SK-N-SH (cell line): Measurements from ENCODE around the gene SGTA. TPM values are rescaled to one million over a fixed set of nuclear protein-coding genes. Genes with fewer than 3 reads are reported as not detected.
A peak's percentile ranks its signal among the peaks of the same experiment; 100 is the strongest.

ENCODE experiments used
- CTCF ChIA-PET: fragments of 300-600, 350-600 bp; formaldehyde crosslinking; extraction: SDS; loops from one replicate; lab custom pipeline; 2021; lab: Yijun Ruan, JAX
- POLR2A ChIA-PET: fragments of 350-600 bp; sonication (Branson Sonifier 250); formaldehyde crosslinking; extraction: SDS; loops from one replicate; lab custom pipeline; 2020; ENCODE audit warnings: antibody characterized with exemption, inconsistent platforms; lab: Yijun Ruan, JAX
- DNase-seq: peaks from one replicate; pipeline ENCODE4 v3.0.0; 2012
- H2AFZ ChIP-seq: fragments of 200-600 bp; sonication (generic); 2 replicates; pipeline ENCODE4 v1.8.1; 2016; ENCODE audit warnings: antibody characterized with exemption, mild to moderate bottlenecking, low read depth
- H3F3A ChIP-seq: fragments of 200-600 bp; sonication (generic); replicated peaks from 2 replicates; pipeline ENCODE3; 2016; ENCODE audit warnings: antibody characterized with exemption, mild to moderate bottlenecking; ENCODE audit not compliant: insufficient read depth
- H3K27ac ChIP-seq, 2 experiments: fragments of 200-500 bp in 1 of 2; fragments of 200-600 bp in 1 of 2; sonication (Bioruptor generic) in 1 of 2; sonication (generic), shearing (Covaris generic) in 1 of 2; 2 replicates each; pipeline versions ENCODE4 v1.5.1 to v1.6.1; 2014 to 2016; ENCODE audit warnings: low read depth in 2 of 2, inconsistent platforms in 1 of 2, low read length in 1 of 2, mild to moderate bottlenecking in 1 of 2, mixed read lengths in 1 of 2
- H3K27me3 ChIP-seq: fragments of 200-600 bp; sonication (generic), shearing (Covaris generic); 2 replicates; pipeline ENCODE4 v1.6.1; 2016; ENCODE audit warnings: mixed run types; ENCODE audit not compliant: insufficient read depth
- H3K36me3 ChIP-seq, 2 experiments: fragments of 200-500 bp in 1 of 2; fragments of 200-600 bp in 1 of 2; sonication (Bioruptor generic) in 1 of 2; sonication (generic) in 1 of 2; replicated peaks in 1 of 2; 2 replicates each; pipeline versions ENCODE3 to v1.5.1; 2014 to 2016; ENCODE audit warnings: low read length in 1 of 2, mild to moderate bottlenecking in 1 of 2; ENCODE audit not compliant: insufficient read depth in 2 of 2, control insufficient read depth in 1 of 2
- H3K4me1 ChIP-seq, 2 experiments: fragments of 200-500 bp in 1 of 2; fragments of 200-600 bp in 1 of 2; sonication (Bioruptor generic) in 1 of 2; sonication (generic), shearing (Covaris generic) in 1 of 2; 2 replicates each; pipeline versions ENCODE4 v1.5.1 to v1.6.1; 2014 to 2016; ENCODE audit warnings: low read depth in 1 of 2, low read length in 1 of 2, mixed run types in 1 of 2; ENCODE audit not compliant: insufficient read depth in 2 of 2, control insufficient read depth in 1 of 2
- H3K4me2 ChIP-seq: fragments of 200-600 bp; sonication (generic), shearing (Covaris generic); 2 replicates; pipeline ENCODE4 v1.6.1; 2017; ENCODE audit warnings: mixed run types
- H3K4me3 ChIP-seq, 2 experiments: fragments of 200-500 bp in 1 of 2; fragments of 200-600 bp in 1 of 2; sonication (Bioruptor generic) in 1 of 2; sonication (generic), shearing (Covaris generic) in 1 of 2; 2 replicates each; pipeline versions ENCODE4 v1.5.1 to v1.8.1; 2014 to 2016; ENCODE audit warnings: low read depth in 2 of 2, inconsistent platforms in 1 of 2, low read length in 1 of 2, mild to moderate bottlenecking in 1 of 2, mixed read lengths in 1 of 2, moderate library complexity in 1 of 2
- H3K79me2 ChIP-seq: fragments of 200-600 bp; sonication (generic); 2 replicates; pipeline ENCODE4 v1.8.1; 2017; ENCODE audit warnings: mild to moderate bottlenecking; ENCODE audit not compliant: insufficient read depth
- H3K9ac ChIP-seq: fragments of 200-600 bp; sonication (generic); 2 replicates; pipeline ENCODE4 v1.6.1; 2017; ENCODE audit warnings: mixed run types
- H3K9me2 ChIP-seq: fragments of 200-600 bp; sonication (generic); 2 replicates; pipeline ENCODE4 v1.6.1; 2017; ENCODE audit warnings: mixed run types
- H3K9me3 ChIP-seq: fragments of 200-600 bp; sonication (generic); 2 replicates; pipeline ENCODE4 v1.6.1; 2017; ENCODE audit warnings: mixed run types, mild to moderate bottlenecking, moderate library complexity
- H4K20me1 ChIP-seq: fragments of 200-600 bp; sonication (generic); 2 replicates; pipeline ENCODE4 v1.6.1; 2017; ENCODE audit warnings: mild to moderate bottlenecking, mixed run types; ENCODE audit not compliant: insufficient read depth
- EZH2phosphoT487 ChIP-seq: fragments of 200-600 bp; sonication (generic); IDR thresholded peaks from 2 replicates; pipeline ENCODE4 v1.6.1; 2017; ENCODE audit warnings: low read depth, mixed run types, mild to moderate bottlenecking, antibody characterized with exemption, moderate library complexity, borderline replicate concordance
- FOSL2 ChIP-seq: IDR thresholded peaks from 2 replicates; pipeline ENCODE4 v1.4.0; 2012; ENCODE audit warnings: low read depth, mild to moderate bottlenecking, moderate library complexity, borderline replicate concordance
- GATA2 ChIP-seq: sonication (generic); formaldehyde crosslinking; IDR thresholded peaks from 2 replicates; pipeline ENCODE4 v1.5.0; 2020; ENCODE audit warnings: mild to moderate bottlenecking, missing genetic modification reagents
- MEF2A ChIP-seq: IDR thresholded peaks from 2 replicates; pipeline ENCODE4 v1.4.0; 2012; ENCODE audit warnings: low read depth, borderline replicate concordance
- MXI1 ChIP-seq: IDR thresholded peaks from 2 replicates; pipeline ENCODE4 v1.6.1; 2012; ENCODE audit warnings: mild to moderate bottlenecking, low read depth, low read length, improper control_type of control experiment
- NRF1 ChIP-seq: IDR thresholded peaks from 2 replicates; pipeline ENCODE4 v1.6.1; 2012; ENCODE audit warnings: low read depth, mild to moderate bottlenecking, low read length
- RXRA ChIP-seq: IDR thresholded peaks from 2 replicates; pipeline ENCODE4 v1.4.0; 2012; ENCODE audit warnings: low read depth, mild to moderate bottlenecking, borderline replicate concordance
- WGBS: methylation state at CpG from one replicate; pipeline ENCODE4 v1.1.6; 2017; ENCODE audit warnings: low lambda C conversion rate; 5-methylcytosine and 5-hydroxymethylcytosine counted together
- polyA plus RNA-seq, 3 experiments: library from polyadenylated mRNA; depleted of rRNA; stranded (reverse); fragments of >200 nt; gene quantifications; 2 replicates each; pipeline ENCODE4 v1.2.3, GENCODE V29; 2012
- TF ChIP-seq, protein P1 (sequence below): IDR thresholded peaks from 2 replicates; pipeline ENCODE4 v1.4.0; 2012; ENCODE audit warnings: low read depth
- TF ChIP-seq, protein P2 (sequence below): IDR thresholded peaks from 2 replicates; pipeline ENCODE4 v1.6.1; 2012; ENCODE audit warnings: mild to moderate bottlenecking, low read depth, low read length, moderate library complexity
- TF ChIP-seq, protein P3 (sequence below): fragments of 150-350 bp; IDR thresholded peaks from 2 replicates; pipeline ENCODE4 v1.6.1; 2016; ENCODE audit warnings: mild to moderate bottlenecking, low read depth, low read length
- TF ChIP-seq, protein P4 (sequence below): fragments of 150-350 bp; IDR thresholded peaks from 2 replicates; pipeline ENCODE4 v1.6.1; 2017; ENCODE audit warnings: antibody characterized with exemption, low read length, low read depth, borderline replicate concordance
- TF ChIP-seq, protein P5 (sequence below): IDR thresholded peaks from 2 replicates; pipeline ENCODE4 v1.4.0; 2012; ENCODE audit warnings: low read depth, borderline replicate concordance
- TF ChIP-seq, protein P6 (sequence below): IDR thresholded peaks from 2 replicates; pipeline ENCODE4; 2012

Gene SGTA
- polyA plus RNA-seq, 1 of the 3 experiments (the other 2 are of a cell fraction): 78.4 TPM

DNA sequence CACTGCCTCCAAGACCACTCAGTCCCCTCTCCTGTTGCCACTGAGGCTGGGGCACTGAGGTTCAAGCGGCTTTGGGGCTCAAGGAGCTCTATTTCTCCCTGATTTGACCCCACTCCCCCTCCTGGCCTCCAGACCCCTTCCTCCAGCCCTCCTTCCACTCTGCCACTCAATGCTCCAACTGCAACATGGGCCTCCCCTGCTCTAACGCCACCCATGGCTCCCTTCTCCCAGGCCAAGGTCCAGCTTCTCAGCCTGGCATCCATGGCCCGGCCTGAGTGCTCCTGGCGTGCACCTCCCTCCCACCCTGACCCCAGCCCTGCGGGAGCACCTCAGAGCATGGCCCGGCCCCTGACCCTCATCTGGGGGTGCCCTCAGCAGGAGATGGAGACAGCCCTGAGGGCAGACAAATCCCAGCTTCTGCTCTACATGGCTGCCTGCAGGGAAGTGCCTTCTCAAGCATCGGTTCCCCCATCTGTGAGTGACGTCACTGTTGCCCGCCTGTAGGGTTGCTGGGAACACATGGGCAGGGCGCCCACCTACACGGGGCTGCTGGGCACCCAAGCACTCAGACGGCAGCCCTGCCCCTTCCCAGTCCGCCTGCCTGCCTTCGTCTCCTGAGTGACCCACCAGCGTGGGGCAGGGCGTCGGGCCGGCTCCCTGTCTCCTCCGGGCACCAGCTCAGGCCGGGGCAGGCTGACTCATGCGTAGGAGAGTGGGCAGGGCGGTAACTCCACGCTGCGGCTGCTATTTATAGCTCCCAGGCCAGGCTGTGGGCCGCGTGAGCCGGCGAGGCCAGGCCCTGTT, 60.3 kb downstream of the SGTA start:
- no peaks in the 10 kb centered on the region for H3F3A ChIP-seq
- no peaks in the 10 kb centered on the region for H3K79me2 ChIP-seq
- H3K27me3 ChIP-seq: no peaks in the 10 kb centered on the region
- 50% methylated on average over 10 of the region's 28 CpGs for WGBS
- ChIA-PET POLR2A (interaction anchor here (0.5 kb wide), 1 partner anchor 15 kb away, joined by 3 read pairs; no protein-coding TSS in a partner anchor), CTCF (interaction anchor here (1.1 to 2.9 kb wide), 3 partner anchors 13 to 27 kb away, joined by 3 to 14 read pairs (median 4); no protein-coding TSS in a partner anchor)
- H3K36me3 ChIP-seq: no peaks in the 10 kb centered on the region
- no peak overlapping the region for H3K4me3 ChIP-seq
- no peaks in the 10 kb centered on the region for H3K9me2 ChIP-seq
- no peaks in the 10 kb centered on the region for H4K20me1 ChIP-seq
- peak overlapping the region in 1 of 2 experiments; percentile 23; a peak in 1 of 4 replicates for H3K27ac ChIP-seq
- 0 out of 2 replicates have a peak overlapping the region, but pooled peaks have one; percentile 59 for H2AFZ ChIP-seq
- no peaks in the 10 kb centered on the region for H3K9me3 ChIP-seq
- 0 out of 2 replicates have a peak overlapping the region, but pooled peaks have one; percentile 24 for H3K9ac ChIP-seq
- peak; percentile 30 for DNase-seq
- TF ChIP-seq FOSL2 (peak; percentile 67; the same call in 1 of the 2 replicates), GATA2 (CRISPR knock-in tag) (no peak), MXI1 (no peak), MEF2A (peak; percentile 94)
- TF ChIP-seq, protein P1, sequence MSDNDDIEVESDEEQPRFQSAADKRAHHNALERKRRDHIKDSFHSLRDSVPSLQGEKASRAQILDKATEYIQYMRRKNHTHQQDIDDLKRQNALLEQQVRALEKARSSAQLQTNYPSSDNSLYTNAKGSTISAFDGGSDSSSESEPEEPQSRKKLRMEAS: peak; percentile 96
- TF ChIP-seq, protein P2, sequence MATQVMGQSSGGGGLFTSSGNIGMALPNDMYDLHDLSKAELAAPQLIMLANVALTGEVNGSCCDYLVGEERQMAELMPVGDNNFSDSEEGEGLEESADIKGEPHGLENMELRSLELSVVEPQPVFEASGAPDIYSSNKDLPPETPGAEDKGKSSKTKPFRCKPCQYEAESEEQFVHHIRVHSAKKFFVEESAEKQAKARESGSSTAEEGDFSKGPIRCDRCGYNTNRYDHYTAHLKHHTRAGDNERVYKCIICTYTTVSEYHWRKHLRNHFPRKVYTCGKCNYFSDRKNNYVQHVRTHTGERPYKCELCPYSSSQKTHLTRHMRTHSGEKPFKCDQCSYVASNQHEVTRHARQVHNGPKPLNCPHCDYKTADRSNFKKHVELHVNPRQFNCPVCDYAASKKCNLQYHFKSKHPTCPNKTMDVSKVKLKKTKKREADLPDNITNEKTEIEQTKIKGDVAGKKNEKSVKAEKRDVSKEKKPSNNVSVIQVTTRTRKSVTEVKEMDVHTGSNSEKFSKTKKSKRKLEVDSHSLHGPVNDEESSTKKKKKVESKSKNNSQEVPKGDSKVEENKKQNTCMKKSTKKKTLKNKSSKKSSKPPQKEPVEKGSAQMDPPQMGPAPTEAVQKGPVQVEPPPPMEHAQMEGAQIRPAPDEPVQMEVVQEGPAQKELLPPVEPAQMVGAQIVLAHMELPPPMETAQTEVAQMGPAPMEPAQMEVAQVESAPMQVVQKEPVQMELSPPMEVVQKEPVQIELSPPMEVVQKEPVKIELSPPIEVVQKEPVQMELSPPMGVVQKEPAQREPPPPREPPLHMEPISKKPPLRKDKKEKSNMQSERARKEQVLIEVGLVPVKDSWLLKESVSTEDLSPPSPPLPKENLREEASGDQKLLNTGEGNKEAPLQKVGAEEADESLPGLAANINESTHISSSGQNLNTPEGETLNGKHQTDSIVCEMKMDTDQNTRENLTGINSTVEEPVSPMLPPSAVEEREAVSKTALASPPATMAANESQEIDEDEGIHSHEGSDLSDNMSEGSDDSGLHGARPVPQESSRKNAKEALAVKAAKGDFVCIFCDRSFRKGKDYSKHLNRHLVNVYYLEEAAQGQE: 0 out of 2 replicates have a peak, but pooled peaks have one; percentile 34
- H3K4me2 ChIP-seq: peak overlapping the region; percentile 58; the same call in 1 of the 2 replicates
- H3K4me1 ChIP-seq: peaks cover 15 to 21% of the 10 kb centered on the region in 2 experiments; a peak in 3 of 4 replicates

DNA sequence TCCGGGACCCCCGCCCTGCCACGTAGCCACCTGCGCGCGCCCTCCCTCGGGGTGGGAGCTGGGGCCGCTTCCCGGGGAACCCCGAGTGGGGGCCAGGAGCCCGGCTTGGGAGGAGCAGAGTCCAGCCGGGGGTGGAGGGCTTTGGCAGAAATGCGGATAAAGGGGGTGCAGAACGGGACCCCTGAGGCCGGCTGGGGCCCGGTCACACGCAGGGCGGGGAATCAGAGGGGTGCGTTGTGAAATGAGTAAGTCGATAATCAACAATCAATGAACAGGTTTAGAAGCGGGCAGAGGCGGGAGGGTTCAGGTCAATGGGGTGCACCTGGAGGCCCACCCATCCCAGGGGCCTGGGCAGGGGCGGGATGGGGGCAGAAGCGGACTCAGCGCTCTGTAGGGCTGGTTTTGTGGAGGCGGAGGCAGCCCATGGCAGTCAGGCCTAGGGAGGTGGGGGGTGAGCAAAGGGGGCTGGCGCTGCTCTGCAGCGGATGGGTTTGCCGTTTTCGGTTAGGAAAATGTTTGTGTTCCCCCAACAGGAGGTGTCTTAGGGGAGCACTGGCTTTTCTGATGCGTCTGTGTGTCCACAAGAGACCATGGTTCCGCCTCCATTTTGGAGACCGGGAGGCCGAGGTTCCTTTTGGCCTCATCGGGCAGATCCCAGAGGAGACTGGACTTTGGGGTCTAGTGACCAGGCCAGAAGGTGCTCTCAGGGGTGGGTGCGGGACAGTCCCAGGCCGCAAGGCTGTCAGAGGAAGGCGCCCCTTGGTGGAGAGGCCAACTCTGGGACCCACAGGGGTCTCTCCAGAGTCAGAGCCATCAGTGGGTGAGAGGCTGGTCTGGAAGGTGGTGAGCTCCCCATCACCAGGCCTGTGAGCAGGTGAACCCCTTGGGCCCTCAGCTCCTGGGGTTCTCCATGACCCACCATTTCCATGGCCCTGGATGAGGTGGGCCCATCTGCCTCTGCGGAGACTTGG, 61.2 kb downstream of the SGTA start:
- DNase-seq: peak; percentile 67
- Histone ChIP-seq H3K79me2 (no peaks in the 10 kb centered on the region), H3K9me2 (no peaks in the 10 kb centered on the region), H3K4me2 (peak overlapping the region; percentile 79), H3K9ac (peak overlapping the region; percentile 39; the same call in 1 of the 2 replicates), H3F3A (no peaks in the 10 kb centered on the region), H3K36me3 (no peaks in the 10 kb centered on the region), H3K27ac (no peak overlapping the region; a peak in 1 of 4 replicates), H3K4me1 (peaks cover 14 to 15% of the 10 kb centered on the region in 2 experiments; a peak in 3 of 4 replicates), H3K4me3 (peak overlapping the region; percentile 61 to 69), H2AFZ (peak overlapping the region; percentile 70; the same call in 1 of the 2 replicates), H3K27me3 (no peaks in the 10 kb centered on the region), H4K20me1 (no peaks in the 10 kb centered on the region), H3K9me3 (no peaks in the 10 kb centered on the region)
- ChIA-PET POLR2A (interaction anchor here (1.1 kb wide), 1 partner anchor 294 kb away, joined by 3 read pairs; the partner anchor contains the start of gene TIMM13), CTCF (interaction anchor here (0.7 to 2.9 kb wide), 4 partner anchors 14 to 316 kb away, joined by 3 to 14 read pairs (median 5); no protein-coding TSS in a partner anchor)
- WGBS: 44% methylated on average over 22 of the region's 39 CpGs
- TF ChIP-seq, protein P3, sequence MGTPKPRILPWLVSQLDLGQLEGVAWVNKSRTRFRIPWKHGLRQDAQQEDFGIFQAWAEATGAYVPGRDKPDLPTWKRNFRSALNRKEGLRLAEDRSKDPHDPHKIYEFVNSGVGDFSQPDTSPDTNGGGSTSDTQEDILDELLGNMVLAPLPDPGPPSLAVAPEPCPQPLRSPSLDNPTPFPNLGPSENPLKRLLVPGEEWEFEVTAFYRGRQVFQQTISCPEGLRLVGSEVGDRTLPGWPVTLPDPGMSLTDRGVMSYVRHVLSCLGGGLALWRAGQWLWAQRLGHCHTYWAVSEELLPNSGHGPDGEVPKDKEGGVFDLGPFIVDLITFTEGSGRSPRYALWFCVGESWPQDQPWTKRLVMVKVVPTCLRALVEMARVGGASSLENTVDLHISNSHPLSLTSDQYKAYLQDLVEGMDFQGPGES: no peak
- no peak for TF ChIP-seq EZH2phosphoT487
- TF ChIP-seq, protein P4, sequence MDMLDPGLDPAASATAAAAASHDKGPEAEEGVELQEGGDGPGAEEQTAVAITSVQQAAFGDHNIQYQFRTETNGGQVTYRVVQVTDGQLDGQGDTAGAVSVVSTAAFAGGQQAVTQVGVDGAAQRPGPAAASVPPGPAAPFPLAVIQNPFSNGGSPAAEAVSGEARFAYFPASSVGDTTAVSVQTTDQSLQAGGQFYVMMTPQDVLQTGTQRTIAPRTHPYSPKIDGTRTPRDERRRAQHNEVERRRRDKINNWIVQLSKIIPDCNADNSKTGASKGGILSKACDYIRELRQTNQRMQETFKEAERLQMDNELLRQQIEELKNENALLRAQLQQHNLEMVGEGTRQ: no peak
- TF ChIP-seq FOSL2: no peak
- TF ChIP-seq, protein P5, sequence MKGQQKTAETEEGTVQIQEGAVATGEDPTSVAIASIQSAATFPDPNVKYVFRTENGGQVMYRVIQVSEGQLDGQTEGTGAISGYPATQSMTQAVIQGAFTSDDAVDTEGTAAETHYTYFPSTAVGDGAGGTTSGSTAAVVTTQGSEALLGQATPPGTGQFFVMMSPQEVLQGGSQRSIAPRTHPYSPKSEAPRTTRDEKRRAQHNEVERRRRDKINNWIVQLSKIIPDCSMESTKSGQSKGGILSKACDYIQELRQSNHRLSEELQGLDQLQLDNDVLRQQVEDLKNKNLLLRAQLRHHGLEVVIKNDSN: no peak
- TF ChIP-seq, protein P6, sequence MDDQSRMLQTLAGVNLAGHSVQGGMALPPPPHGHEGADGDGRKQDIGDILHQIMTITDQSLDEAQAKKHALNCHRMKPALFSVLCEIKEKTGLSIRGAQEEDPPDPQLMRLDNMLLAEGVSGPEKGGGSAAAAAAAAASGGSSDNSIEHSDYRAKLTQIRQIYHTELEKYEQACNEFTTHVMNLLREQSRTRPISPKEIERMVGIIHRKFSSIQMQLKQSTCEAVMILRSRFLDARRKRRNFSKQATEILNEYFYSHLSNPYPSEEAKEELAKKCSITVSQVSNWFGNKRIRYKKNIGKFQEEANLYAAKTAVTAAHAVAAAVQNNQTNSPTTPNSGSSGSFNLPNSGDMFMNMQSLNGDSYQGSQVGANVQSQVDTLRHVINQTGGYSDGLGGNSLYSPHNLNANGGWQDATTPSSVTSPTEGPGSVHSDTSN: no peak
- TF ChIP-seq NRF1: no peak
- TF ChIP-seq RXRA: no peak
